ENCODE measurements around the gene PTGFRN. TPM values are rescaled to one million over a fixed set of nuclear protein-coding genes. Genes with fewer than 3 reads are reported as not detected.

PTGFRN gene
- total and polyA plus RNA-seq, 10 donors = 1.7 to 17.4 (median 10.6) TPM

DNA sequence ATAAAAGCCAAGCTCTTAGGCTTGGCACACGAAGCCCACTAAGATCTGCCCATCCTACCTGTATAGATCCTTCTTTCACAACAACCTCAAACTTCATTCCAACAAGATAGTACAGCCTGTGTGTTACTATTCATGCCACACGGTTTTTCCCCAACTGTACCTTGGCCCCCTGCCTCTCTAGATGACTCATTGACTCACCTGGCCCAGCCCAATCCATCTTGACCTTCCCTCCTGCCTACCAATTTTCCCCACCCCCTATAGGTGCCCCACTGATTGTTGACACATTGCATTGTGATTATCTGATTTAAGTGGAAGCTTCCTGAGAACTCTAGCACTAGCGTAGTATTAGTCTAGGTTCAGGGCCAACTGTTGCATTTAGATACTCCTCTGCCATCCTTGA, 89.9 kb downstream of the PTGFRN start:
- Histone ChIP-seq H3K27ac (no peak overlapping the region), H3K4me3 (no peak overlapping the region), H3K27me3 (replicated peaks in 1 of 7) (no peaks in the 10 kb centered on the region), H3K36me3 (no peaks in the 10 kb centered on the region), H3K4me1 (peaks cover 0 to 50% (median 17%) of the 10 kb centered on the region in 6 donors), H3K9me3 (no peaks in the 10 kb centered on the region)
- intact Hi-C loops (cut with DNase I; ENCODE audit: low total_unique reads) = no loop called here
- WGBS, 5 donors = 70 to 81% (median 72%) methylated on average over 3 of the region's 3 CpGs
- no peak for DNase-seq
- TF ChIP-seq, protein P1, sequence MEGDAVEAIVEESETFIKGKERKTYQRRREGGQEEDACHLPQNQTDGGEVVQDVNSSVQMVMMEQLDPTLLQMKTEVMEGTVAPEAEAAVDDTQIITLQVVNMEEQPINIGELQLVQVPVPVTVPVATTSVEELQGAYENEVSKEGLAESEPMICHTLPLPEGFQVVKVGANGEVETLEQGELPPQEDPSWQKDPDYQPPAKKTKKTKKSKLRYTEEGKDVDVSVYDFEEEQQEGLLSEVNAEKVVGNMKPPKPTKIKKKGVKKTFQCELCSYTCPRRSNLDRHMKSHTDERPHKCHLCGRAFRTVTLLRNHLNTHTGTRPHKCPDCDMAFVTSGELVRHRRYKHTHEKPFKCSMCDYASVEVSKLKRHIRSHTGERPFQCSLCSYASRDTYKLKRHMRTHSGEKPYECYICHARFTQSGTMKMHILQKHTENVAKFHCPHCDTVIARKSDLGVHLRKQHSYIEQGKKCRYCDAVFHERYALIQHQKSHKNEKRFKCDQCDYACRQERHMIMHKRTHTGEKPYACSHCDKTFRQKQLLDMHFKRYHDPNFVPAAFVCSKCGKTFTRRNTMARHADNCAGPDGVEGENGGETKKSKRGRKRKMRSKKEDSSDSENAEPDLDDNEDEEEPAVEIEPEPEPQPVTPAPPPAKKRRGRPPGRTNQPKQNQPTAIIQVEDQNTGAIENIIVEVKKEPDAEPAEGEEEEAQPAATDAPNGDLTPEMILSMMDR (IDR thresholded peaks at IDR 0.05 in 8 of 11, conservative IDR thresholded peaks at IDR 0.05 in 3 of 11) = no peak
- TF ChIP-seq POLR2A (IDR thresholded peaks at IDR 0.05) = no peak
- TF ChIP-seq POLR2AphosphoS5 (IDR thresholded peaks at IDR 0.05) = no peak

DNA sequence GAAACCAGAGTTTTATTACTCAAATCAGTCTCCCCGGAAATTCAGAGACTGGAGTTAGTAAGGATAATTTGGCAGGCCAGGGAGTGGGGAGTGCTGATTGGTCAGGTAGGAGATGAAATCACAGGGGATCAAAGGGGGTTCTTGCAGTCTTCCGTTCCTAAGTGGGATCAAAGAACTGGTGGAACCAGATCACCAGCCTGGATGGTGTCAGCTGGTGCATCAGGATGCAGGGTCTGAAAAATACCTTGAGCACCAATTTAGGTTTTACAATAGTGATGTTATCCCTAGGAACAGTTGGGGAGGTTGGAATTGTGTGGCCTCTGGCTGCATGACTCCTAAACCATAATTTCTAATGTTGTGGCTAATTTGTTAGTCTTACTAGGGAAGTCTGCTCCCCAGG, 90.4 kb downstream of the PTGFRN start:
- peaks cover 0 to 50% (median 17%) of the 10 kb centered on the region in 6 donors for H3K4me1 ChIP-seq

DNA sequence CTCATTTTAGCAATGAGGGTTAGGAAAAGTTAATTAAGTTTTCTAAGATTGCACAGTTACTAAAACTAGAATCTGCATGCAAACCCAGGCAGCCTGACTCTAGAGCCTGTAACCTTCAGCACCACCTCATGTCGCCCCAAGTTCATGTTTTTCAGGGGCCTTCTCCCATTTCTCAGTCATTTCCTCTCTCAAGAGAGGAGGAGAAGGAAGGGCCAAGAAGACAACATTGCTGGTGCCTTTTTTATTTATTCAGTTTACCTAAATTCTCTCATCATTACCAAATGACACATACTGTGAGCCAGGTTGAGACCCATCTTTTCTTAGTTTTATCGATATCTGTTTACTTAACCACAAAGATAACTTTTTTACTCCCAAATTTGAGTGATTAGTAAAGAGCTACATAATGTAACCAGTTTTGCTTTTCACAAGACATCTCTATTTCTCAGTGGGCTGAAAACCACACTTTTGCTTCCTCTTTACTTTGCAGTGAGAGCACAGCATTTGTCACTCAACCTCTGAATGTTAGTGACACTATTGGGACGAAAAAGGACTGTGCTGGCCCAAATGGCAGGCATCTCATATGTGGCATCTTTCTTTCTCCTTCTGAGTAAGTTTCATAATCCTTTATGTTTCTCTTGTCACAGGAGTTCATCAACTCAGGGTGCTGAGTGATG, 91.7 kb downstream of the PTGFRN start, which contains the start of gene CD101:
TSS of gene CD101 (plus strand) at position 507 of the 674 bp plus-strand sequence. CDS start at position 565, 58 bp downstream.
- DNase-seq = no peak
- Histone ChIP-seq H3K27me3 (replicated peaks in 1 of 7) (no peaks in the 10 kb centered on the region), H3K4me3 (peak within 1 kb of the TSS in 1 of 8 donors; percentile 23), H3K9me3 (no peaks in the 10 kb centered on the region), H3K4me1 (peaks cover 0 to 57% (median 17%) of the 10 kb centered on the region in 6 donors), H3K27ac (peak within 1 kb of the TSS; percentile 31 to 84 (median 70)), H3K36me3 (no peaks in the 10 kb centered on the region)
- intact Hi-C loops (cut with DNase I; ENCODE audit: low total_unique reads) = no loop called here
- WGBS, 5 donors = 30 to 50% (median 46%) methylated on average over 3 of the region's 3 CpGs
- TF ChIP-seq POLR2A (IDR thresholded peaks at IDR 0.05) = no peak

More for the DNA sequence above, 90.4 kb downstream of the PTGFRN start:
- no peak for DNase-seq
- Histone ChIP-seq H3K4me3 (no peak overlapping the region), H3K27me3 (replicated peaks in 1 of 7) (no peaks in the 10 kb centered on the region), H3K27ac (peak overlapping the region in 3 of 8 donors; percentile 76 to 84 (median 83)), H3K36me3 (no peaks in the 10 kb centered on the region), H3K9me3 (no peaks in the 10 kb centered on the region)
- 86 to 98% (median 94%) methylated on average over 2 of the region's 2 CpGs for WGBS, 5 donors
- TF ChIP-seq, protein P1 (IDR thresholded peaks at IDR 0.05 in 8 of 11, conservative IDR thresholded peaks at IDR 0.05 in 3 of 11) = no peak
- TF ChIP-seq POLR2AphosphoS5 (IDR thresholded peaks at IDR 0.05) (no peak), POLR2A (IDR thresholded peaks at IDR 0.05) (no peak)
- intact Hi-C loops (cut with DNase I; ENCODE audit: low total_unique reads) = no loop called here

DNA sequence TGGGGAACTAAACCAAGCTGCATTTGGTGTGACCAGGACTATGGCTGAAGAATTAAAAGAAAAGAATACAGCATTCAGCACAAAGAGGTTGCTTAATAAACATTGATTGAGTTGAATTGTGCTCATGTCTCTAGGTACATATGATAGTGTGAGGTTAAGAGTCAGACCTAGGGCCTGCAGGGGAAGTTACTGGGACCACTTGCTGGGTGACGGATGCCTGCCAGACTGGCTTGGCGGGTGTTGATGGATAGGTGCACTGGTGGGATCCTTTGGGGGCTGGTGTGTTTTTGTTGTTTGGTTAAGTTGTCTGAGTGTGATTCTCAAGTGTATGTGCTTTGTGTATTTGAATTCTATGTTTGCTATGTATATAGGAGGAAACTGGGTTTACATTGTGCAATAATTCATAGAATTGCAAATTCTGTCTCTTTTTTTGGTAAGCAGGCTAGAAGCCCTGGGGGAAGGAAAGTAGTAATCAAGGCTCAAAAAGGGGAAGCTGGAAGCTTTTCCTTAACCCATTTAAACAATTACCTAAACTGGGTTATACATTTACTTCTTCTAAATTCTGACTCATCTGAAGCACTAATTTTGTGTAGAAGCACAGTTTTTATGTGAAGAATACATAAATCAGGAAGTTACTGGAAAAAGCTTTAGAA, 93.6 kb downstream of the PTGFRN start:
- no peaks in the 10 kb centered on the region for H3K9me3 ChIP-seq
- intact Hi-C loops (cut with DNase I; ENCODE audit: low total_unique reads) = no loop called here
- no peaks in the 10 kb centered on the region for H3K27me3 ChIP-seq (replicated peaks in 1 of 7)
- 57 to 84% (median 71%) methylated on average over 2 of the region's 2 CpGs for WGBS, 5 donors
- TF ChIP-seq, protein P1 (IDR thresholded peaks at IDR 0.05 in 8 of 11, conservative IDR thresholded peaks at IDR 0.05 in 3 of 11) = no peak
- no peak for TF ChIP-seq POLR2A (IDR thresholded peaks at IDR 0.05)
- TF ChIP-seq POLR2AphosphoS5 (IDR thresholded peaks at IDR 0.05) = no peak
- DNase-seq = no peak
- H3K27ac ChIP-seq = peak overlapping the region in 6 of 8 donors; percentile 59 to 84 (median 74)
- H3K36me3 ChIP-seq = no peaks in the 10 kb centered on the region
- peaks cover 0 to 77% (median 20%) of the 10 kb centered on the region in 6 donors for H3K4me1 ChIP-seq
- peak overlapping the region in 1 of 8 donors; percentile 21 for H3K4me3 ChIP-seq

Data from spleen (tissue), 11 donors.